GM18951 (cell line): ENCODE results near the gene JPH3.

Experiments
- POLR2A ChIP-seq: IDR thresholded peaks from 4 replicates; pipeline ENCODE4 v1.6.1; 2011; ENCODE audit warnings: mild to moderate bottlenecking; ENCODE audit not compliant: insufficient read length, insufficient read depth; ENCODE audit errors: extremely low read depth
- in situ Hi-C: fragments of 300-500 bp; cut with MboI; formaldehyde crosslinking; loops from one replicate; pipeline ENCODE4 v1.12.0; 2022; ENCODE audit warnings: low sequenced_read_pairs, mixed read lengths, inconsistent platforms; ENCODE audit not compliant: unreplicated experiment

Gene JPH3

GRCh38 chr16:87597324-87597830 lies 4.9 kb upstream of the JPH3 start:
- no peak for TF ChIP-seq POLR2A
- in situ Hi-C loops = no loop called here

- TF ChIP-seq POLR2A = no peak
- in situ Hi-C loops = no loop called here
These were observed 3.9 kb upstream of the JPH3 start for GRCh38 chr16:87598431-87598830.

- in situ Hi-C loops = no loop called here
- no peak for TF ChIP-seq POLR2A
These were observed 2.1 kb upstream of the JPH3 start for GRCh38 chr16:87600246-87600645.

- no peak for TF ChIP-seq POLR2A
- in situ Hi-C loops = no loop called here
These were observed 817 bp upstream of the JPH3 start for GRCh38 chr16:87601401-87601981.

- in situ Hi-C loops = no loop called here
- no peak for TF ChIP-seq POLR2A
These were observed 744 bp downstream of the JPH3 start for GRCh38 chr16:87602821-87603683.

GRCh38 chr16:87603684-87604633 lies 1.7 kb downstream of the JPH3 start:
- in situ Hi-C loops = no loop called here

GRCh38 chr16:87604634-87605111 lies 2.4 kb downstream of the JPH3 start:
- TF ChIP-seq POLR2A = no peak
- in situ Hi-C loops = no loop called here

More at GRCh38 chr16:87603684-87604633, 1.7 kb downstream of the JPH3 start:
- no peak for TF ChIP-seq POLR2A

GRCh38 chr16:87607223-87607622 lies 4.9 kb downstream of the JPH3 start:
- TF ChIP-seq POLR2A = no peak
- in situ Hi-C loops = no loop called here

- no peak for TF ChIP-seq POLR2A
- in situ Hi-C loops = no loop called here
These were observed 5.6 kb downstream of the JPH3 start for GRCh38 chr16:87607871-87608270.

- TF ChIP-seq POLR2A = no peak
- in situ Hi-C loops = no loop called here
These were observed 6.2 kb downstream of the JPH3 start for GRCh38 chr16:87608400-87608985.

- in situ Hi-C loops = no loop called here
- TF ChIP-seq POLR2A = no peak
These were observed 7.7 kb downstream of the JPH3 start for GRCh38 chr16:87610026-87610425.

GRCh38 chr16:87611456-87611855 lies 9.1 kb downstream of the JPH3 start:
- in situ Hi-C loops = no loop called here
- no peak for TF ChIP-seq POLR2A
